ENCODE data around the gene MOGAT2.

The MOGAT2 gene

DNA sequence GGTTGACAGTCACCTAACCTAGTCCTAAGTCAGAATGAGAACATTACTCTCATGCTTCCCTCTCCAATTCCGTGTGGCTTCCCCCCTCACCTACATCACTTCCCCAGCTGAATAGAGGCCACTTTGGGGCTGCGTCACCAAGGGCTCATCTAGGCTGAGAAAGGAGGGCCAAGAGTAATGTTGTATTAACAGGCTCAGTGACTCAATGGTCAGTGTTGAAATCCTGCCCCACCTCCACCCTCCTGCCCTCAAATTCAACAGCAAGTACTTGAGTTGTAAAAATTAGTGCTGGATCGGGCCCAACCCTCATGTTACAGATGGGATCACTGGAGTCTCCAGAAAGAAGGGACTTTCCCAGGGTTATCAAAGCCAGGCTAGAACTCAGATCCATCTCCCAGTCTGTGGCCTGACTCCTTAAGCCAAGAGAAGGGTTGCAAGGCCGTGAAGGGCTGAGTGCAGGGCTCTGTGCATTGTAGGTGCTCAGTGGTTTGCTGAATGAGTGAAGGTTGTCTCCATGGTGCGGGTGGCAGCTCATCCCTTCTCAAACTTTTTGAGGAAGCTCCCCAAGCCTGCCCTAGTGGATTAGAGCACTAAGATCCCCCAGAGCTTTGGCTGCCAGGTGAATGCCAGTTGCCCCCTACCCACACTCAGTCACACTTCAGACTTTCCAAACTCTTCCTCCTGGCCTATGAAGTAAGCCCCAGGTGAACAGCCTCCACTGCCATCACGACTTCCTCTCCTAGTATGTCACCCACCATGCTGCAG is 54.2 kb downstream of the MOGAT2 start:
- TF ChIP-seq, protein P1, sequence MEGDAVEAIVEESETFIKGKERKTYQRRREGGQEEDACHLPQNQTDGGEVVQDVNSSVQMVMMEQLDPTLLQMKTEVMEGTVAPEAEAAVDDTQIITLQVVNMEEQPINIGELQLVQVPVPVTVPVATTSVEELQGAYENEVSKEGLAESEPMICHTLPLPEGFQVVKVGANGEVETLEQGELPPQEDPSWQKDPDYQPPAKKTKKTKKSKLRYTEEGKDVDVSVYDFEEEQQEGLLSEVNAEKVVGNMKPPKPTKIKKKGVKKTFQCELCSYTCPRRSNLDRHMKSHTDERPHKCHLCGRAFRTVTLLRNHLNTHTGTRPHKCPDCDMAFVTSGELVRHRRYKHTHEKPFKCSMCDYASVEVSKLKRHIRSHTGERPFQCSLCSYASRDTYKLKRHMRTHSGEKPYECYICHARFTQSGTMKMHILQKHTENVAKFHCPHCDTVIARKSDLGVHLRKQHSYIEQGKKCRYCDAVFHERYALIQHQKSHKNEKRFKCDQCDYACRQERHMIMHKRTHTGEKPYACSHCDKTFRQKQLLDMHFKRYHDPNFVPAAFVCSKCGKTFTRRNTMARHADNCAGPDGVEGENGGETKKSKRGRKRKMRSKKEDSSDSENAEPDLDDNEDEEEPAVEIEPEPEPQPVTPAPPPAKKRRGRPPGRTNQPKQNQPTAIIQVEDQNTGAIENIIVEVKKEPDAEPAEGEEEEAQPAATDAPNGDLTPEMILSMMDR (conservative IDR thresholded peaks at IDR 0.05; ENCODE audit: low read depth, low read length): no peak
- H3K4me3 ChIP-seq (ENCODE audit: low read depth, low read length): no peak overlapping the region
- DNase-seq (ENCODE audit: low read depth): peak; percentile 79

DNA sequence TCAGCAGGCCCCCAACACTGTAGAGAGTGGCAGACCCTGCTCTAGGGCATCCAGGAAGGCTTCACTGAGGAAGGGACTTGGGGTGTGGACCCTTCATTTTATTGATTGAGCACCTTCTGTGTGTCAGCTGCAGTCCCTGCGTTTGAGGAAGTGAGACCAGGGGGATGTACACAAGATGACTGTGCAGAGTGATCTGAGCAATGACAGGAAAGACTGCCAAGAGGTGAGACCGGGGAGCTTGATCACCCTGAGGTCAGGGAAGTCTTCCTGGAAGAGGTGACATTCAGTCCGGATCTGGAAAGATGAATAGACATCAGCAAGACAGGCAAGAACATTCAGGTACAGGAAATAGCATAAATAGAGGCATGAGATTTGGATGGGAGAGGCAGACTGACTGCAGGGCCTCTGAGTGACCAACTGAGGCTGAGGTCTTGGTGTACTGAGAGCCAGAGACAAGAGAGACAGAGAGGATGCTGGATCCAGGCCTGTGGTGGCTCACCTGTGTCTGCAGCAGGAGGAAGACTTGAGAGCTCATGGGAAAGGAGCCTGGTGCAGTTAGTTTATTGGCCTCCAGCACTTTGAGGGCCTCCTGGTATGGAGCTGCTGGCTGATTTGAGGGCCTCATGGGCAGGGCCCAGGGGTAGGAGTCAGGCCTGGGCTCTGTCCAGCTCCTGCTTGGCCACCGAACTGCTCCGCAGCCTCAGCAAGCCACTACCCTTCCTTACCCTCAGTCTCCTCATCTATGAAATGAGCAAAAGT is 56.1 kb downstream of the MOGAT2 start:
- H3K4me3 ChIP-seq (ENCODE audit: low read depth, low read length): no peak overlapping the region
- TF ChIP-seq, protein P1 (conservative IDR thresholded peaks at IDR 0.05; ENCODE audit: low read depth, low read length): no peak
- no peak for DNase-seq (ENCODE audit: low read depth)

DNA sequence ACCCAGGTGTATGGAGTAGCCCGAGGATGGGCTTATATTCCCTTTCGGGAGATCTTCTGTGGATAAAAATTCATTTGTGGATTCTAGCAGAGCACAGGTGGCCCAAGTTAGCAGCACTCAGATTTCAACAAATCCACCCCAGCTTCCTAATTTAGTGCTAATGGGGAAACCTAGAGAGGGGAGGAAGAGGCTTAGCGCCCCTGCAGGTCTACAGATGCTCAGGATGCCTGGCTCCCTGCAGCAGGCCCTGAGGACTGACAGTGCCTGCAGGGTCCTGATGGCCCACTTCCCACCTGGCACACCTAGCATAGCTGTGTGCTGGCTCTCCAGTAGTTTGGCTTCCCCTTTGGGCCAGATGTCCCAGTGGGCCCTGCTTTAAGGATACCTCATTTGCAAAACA is 57.4 kb downstream of the MOGAT2 start:
- TF ChIP-seq, protein P1 (conservative IDR thresholded peaks at IDR 0.05; ENCODE audit: low read depth, low read length): no peak
- DNase-seq (ENCODE audit: low read depth): no peak
- H3K4me3 ChIP-seq (ENCODE audit: low read depth, low read length): no peak overlapping the region

DNA sequence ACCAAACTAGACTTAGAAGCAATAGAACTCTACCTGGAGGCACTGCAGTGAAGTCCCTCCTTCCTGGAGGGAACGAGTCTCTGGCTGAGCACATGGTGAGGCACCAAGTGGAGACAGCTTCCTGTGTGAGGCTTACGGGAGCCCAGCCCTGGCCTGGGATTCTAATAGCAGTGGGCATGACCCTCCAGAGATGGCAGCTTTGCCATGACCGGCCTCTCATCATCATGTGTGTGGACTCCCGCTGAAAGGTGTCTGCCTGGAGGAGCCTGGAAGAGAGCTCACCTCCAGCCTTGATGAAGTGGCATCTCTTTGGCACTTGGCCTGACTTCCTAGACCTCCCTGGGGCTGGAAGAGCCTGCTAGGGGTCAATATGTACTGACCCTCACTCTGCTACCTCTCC is 58.9 kb downstream of the MOGAT2 start:
- H3K4me3 ChIP-seq (ENCODE audit: low read depth, low read length): no peak overlapping the region
- TF ChIP-seq, protein P1 (conservative IDR thresholded peaks at IDR 0.05; ENCODE audit: low read depth, low read length): no peak
- no peak for DNase-seq (ENCODE audit: low read depth)

DNA sequence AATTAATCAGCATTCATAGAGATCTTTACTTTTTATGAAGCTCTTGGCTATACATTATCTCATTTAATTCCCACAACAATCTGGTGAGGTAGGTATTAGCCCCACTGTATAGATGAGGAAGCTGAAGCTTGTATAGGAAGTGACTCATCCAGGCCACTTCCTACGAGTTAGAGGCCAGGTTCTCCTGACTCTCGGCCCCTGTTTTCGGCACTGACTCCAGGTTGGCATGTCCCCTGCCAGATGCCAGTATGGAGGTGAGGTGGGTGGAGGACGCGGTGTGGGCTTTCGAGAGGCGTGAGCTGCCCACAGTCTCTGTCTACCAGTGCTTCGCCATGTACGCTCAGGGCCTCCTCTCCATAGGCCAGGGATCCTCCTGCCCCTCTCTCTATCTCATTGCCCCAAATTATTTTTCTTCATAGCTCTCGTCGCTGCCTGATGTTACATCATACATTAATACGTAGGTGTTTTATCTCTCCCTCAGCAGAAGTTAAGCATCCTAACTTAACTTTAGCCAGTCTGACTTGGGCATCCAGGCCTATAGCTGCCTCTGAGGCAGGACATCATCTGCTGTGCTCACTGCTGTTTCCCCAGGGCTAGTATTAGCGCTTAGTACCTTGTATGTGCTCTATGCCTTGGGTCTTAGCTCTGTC is 59.9 kb downstream of the MOGAT2 start:
- no peak overlapping the region for H3K4me3 ChIP-seq (ENCODE audit: low read depth, low read length)
- TF ChIP-seq, protein P1 (conservative IDR thresholded peaks at IDR 0.05; ENCODE audit: low read depth, low read length): no peak
- no peak for DNase-seq (ENCODE audit: low read depth)

DNA sequence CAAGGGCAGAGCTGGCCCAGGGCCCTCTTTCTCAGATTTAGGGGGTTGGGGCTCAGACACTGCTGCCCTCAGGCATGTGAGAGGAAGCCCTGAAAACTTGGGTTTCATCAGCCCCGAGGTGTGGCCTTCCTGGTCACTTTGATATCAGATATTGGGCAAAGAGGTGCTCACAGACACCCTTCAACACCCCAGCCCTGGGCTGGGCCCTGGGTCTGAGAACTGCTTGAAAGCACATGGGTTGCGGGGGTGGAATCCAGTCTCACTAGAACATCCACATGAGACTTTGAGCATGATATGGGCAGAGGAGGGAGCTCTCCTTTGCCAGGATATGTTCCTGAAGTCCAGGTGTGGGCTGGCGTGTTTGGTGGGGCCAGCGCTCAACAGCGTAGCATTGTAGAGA is 61.3 kb downstream of the MOGAT2 start:
- TF ChIP-seq, protein P1 (conservative IDR thresholded peaks at IDR 0.05; ENCODE audit: low read depth, low read length): no peak
- H3K4me3 ChIP-seq (ENCODE audit: low read depth, low read length): no peak overlapping the region
- no peak for DNase-seq (ENCODE audit: low read depth)
